NT2/D1 (cell line): Measurements from ENCODE around the gene SMC1A.

Experiments used
- SUZ12 ChIP-seq: IDR thresholded peaks from 2 replicates; pipeline ENCODE4 v1.6.1; 2011; ENCODE audit not compliant: insufficient read length, insufficient read depth; ENCODE audit errors: extremely low read depth
- YY1 ChIP-seq: IDR thresholded peaks from 2 replicates; pipeline ENCODE4 v1.6.1; 2011; ENCODE audit not compliant: insufficient read length, insufficient read depth
- ZNF274 ChIP-seq: IDR thresholded peaks from 2 replicates; pipeline ENCODE4 v1.6.1; 2011; ENCODE audit warnings: mild to moderate bottlenecking, low read depth, low read length

- TF ChIP-seq ZNF274 (no peak), YY1 (no peak), SUZ12 (no peak)
Measured at GRCh38 chrX:53412446-53412845, 10.0 kb downstream of the SMC1A start.
